GM19193 (cell line): ENCODE results near the gene TBC1D30.

Experiments used
- POLR2A ChIP-seq: IDR thresholded peaks from 4 replicates; pipeline ENCODE4 v1.6.1; 2011; ENCODE audit not compliant: insufficient read depth, insufficient read length; ENCODE audit errors: extremely low read depth

TBC1D30 gene

DNA sequence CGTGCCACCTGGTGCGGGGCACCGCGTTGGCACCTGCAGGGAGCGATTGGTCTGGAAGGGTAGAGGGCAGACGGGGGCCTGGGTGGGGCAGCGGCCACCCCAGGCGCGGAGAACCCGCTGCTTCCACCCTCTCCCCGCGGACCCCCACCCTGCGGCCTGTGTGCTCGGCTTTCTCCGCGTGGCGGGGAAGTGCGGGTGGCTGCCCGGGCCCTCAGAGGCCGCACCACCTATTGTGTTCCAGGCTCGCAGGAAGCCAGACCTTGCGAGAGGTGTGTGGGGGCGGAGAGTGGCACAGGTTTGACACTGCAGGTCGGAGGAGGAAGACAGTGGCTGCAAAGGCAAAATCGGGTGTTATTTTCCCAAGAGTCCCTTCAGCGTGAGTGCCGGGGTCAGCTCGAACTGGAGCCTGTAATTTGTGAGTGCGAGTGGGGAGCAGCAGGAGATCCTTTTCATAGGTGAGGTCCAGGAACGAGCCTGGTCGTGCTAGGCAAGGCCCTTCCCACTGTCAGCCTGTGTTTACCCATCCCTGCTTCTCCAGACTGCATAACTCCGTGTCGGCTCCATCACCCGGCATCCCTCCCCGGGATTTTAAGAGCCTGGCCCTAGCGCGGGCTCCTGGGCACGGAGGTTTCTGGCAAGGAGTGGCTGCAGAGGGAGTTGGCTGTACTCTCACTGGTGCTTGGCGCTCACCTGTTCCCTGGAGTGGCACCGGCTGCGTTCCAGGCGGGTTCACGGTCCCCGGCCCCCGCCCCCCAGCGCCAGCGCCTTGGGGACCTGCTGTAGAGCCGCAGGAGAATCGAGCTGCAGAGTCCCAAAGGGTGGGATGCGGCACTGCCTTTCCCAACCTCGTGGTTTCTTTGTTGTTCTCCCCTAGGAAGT is 935 bp downstream of the TBC1D30 start:
- TF ChIP-seq POLR2A = no peak

- no peak for TF ChIP-seq POLR2A
These were observed 1.8 kb downstream of the TBC1D30 start for GRCh38 chr12:64826234-64826633.

GRCh38 chr12:64828713-64829112 is 4.3 kb downstream of the TBC1D30 start:
- no peak for TF ChIP-seq POLR2A

GRCh38 chr12:64833928-64834327 is 9.5 kb downstream of the TBC1D30 start:
- TF ChIP-seq POLR2A = no peak

DNA sequence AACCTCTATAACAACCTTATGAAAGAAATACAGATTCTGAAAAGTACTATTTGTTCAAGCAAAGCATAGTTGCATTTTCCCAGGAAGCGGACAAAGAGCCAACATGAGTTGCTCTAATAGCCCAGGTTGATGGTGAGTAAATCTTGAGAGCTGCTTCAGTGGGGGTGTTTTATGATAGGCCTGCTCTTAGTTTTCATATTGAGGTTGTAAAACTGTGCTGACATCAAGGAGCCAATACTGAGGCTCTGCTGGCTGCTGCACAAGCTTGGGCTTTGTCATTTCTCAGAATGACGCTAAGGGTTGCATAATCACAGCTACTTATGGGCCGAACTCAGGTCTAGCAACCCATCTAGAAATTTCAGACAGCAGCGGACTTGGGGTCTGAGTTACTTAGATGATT is 11.5 kb downstream of the TBC1D30 start:
- no peak for TF ChIP-seq POLR2A

- no peak for TF ChIP-seq POLR2A
These were observed 12.4 kb downstream of the TBC1D30 start for GRCh38 chr12:64836856-64837255.

- TF ChIP-seq POLR2A = no peak
These were observed 13.0 kb downstream of the TBC1D30 start for GRCh38 chr12:64837427-64837826.

DNA sequence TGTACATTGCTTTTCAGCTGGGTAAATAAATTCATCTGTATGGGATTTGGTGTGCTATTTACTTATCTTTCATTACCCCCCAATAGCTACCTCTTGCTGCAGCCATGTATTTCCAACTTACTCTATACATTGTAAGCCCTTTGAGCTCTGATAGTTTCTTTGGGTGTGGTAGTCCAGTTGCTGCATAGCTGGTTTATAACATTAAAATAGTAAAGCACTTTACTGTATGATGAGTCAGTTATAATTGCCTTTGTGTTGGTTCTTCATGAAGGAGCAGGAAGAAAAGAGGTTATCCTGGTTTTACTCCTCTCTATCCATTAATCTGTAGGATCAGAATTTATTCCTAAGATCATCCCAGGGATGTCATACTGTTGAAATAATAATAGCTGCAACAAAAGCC is 15.7 kb downstream of the TBC1D30 start:
- TF ChIP-seq POLR2A = no peak

DNA sequence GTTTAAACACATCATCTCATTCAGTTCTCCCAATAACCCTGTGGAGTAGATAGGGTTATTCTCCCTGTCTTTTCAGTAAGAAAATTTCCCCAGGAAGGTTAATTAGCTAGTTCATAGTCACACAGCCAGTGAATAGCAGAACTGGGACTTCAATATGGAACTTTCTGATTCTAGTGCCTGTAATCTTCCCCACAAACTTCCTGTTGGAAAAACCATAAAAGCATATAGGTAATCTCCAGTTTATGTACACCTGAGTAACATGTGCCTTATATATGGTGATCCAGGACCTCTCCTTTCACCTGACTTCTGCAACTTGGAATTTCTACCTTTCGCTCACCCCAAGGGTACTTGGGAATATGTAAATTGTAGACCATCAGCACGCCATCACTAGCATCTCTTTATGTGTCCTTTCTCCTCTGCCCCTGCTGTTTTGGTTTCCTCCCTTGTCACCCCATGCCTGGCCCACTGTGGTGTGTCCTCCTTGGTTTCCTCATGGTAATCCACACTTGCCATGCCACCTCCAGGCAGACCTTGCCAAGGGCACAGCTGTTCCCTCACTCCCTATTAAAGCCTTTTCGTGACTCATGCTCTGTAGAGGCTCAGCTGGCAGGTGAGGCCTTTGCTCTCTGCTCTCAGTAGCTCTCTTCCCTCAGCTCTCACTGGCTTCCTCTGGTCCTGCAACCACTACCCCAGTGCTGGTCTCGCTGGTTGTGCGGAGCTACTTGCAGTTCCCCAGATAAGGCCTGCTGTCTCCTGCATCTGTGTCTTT is 16.7 kb downstream of the TBC1D30 start:
- no peak for TF ChIP-seq POLR2A

DNA sequence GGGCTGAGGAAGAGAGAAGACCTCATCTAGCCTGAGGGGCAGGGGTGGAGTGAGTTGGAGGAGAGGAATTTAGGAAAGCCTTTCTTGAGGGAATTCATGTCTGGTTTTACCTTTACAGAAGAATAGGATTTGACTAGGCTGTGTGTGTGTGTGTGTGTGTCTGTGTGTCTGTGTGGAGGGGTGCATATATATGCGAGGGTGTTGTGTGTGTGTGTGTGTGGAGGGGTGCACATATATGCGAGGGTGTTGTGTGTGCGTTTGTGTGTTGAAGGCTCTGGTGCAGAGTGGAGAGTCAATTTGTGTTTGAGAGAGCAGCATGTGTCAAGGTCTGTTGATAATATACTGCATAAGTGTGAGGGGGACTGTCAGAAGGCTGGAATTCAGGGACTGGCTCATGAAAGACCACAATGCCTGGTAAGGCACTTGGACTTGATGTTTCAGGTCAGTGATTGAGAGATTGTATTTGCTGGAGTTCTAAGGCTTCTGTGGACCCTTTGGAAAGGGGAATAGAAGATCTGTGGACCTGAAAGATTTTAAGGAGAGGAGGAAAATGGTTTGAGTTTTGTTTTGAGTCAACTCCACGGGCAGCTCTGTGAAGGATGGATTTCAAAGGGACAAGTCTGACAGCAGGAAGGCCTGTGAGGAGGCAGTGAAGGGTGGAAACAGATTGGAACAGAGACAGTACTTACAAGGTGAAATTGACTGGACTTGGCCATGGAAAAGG is 34.6 kb downstream of the TBC1D30 start:
- TF ChIP-seq POLR2A = no peak

GRCh38 chr12:64860446-64860998 is 36.1 kb downstream of the TBC1D30 start:
- no peak for TF ChIP-seq POLR2A

- TF ChIP-seq POLR2A = no peak
These were observed 39.9 kb downstream of the TBC1D30 start for GRCh38 chr12:64864319-64864718.

DNA sequence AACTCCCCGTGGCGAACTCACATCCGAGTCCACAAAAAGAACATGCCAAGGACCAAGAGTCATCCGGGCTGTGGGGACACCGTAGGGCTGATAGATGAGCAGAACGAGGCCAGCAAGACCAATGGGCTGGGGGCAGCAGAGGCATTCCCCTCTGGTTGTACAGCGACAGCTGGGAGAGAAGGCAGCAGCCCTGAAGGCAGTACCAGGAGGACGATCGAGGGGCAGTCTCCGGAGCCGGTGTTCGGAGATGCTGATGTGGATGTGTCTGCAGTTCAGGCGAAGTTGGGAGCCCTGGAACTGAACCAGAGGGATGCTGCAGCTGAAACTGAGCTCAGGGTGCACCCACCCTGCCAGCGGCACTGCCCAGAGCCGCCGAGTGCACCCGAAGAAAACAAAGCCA is 50.7 kb downstream of the TBC1D30 start:
- TF ChIP-seq POLR2A = no peak

DNA sequence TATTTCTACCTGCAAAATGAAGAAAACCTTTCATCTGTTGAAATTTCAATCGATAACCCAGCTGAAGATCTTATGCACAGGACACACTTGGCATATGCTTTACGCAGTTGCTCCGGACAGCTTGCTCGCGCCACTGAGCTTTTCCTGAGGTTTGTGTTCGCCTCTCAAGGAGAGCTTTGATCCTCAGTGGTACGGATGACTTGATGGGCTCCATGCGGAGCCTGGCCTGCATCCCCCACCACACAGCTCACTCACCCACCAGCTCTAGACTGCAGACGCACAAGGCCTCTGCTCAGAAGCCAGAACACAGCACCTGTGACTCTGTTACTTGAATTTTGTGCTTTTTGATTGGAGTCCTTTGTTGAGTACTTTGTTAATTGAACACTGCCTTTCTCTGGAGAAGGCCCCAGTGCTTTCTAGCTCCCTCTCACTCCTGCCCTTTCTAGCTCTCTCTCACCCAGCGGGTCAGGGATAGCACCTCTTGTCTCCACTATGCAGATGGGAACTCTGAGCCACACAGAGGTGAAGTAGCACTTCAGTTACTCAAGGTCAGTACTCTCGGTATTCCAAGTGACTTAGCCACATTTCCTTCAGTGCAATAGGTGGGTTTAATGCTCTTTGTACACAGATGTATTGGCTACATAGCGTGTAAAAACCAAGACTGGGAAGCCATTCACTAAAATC is 52.1 kb downstream of the TBC1D30 start:
- no peak for TF ChIP-seq POLR2A
